ENCODE data around the gene TSR3. TPM values are rescaled to one million over a fixed set of nuclear protein-coding genes. Genes with fewer than 3 reads are reported as not detected.

The TSR3 gene
- total and polyA plus RNA-seq, 4 donors = 20.3 to 29.9 (median 28.9) TPM

DNA sequence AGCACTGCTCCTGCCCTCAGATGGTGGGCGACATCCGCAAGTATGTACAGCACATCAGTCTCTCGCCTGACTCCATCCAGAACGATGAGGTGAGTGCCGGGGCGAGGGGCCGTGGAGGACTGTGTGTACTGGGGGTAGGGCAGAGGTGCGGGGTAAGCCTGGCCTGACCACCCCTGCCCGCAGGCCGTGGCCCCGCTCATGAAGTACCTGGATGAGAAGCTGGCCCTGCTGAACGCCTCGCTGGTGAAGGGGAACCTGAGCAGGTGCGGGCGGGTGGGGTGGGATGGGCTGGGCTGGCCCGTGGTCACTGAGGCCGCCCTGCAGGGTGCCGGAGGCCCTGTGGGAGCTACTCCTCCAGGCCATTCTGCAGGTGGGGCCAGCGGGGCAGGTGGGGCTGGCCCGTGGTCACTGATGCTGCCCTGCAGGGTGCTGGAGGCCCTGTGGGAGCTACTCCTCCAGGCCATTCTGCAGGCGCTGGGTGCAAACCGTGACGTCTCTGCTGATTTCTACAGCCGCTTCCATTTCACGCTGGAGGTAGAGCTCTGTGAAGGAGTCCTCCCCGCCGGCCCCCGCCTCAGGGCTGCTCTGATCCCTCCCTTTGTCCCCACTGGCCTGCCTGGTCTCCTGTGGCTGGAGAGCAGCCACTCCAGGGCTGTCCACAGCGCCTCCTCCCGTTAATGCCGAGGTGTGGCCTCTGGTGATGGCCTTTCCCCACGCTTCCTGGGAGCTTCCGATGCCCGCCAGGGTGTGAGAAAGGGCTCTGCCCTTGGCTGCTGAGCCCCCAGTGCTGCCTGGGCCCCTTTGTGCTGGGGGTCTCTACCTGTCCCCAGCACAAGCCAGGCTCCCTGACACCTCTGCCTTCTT is 5.0 kb downstream of the TSR3 start:
- no peak overlapping the region for H3K27ac ChIP-seq (ENCODE audit: low read depth in 1 of 2, low read length in 2 of 2)
- no peak overlapping the region for H3K4me3 ChIP-seq (ENCODE audit: low read depth in 1 of 3, low read length in 3 of 3)
- no peak overlapping the region for H3K9ac ChIP-seq (ENCODE audit: low read depth in 1 of 2, low read length in 2 of 2)
- no peak for DNase-seq (ENCODE audit: low spot score)
- no peaks in the 10 kb centered on the region for H3K27me3 ChIP-seq (ENCODE audit: control insufficient read depth in 4 of 4, insufficient read depth in 4 of 4, low read length in 3 of 4)
- peaks cover 9 to 39% (median 28%) of the 10 kb centered on the region in 4 donors for H3K4me1 ChIP-seq (ENCODE audit: control insufficient read depth in 4 of 4, insufficient read depth in 4 of 4, low read length in 3 of 4)
- 83% methylated on average over 34 of the region's 34 CpGs for WGBS
- H3K9me3 ChIP-seq (ENCODE audit: control insufficient read depth in 4 of 4, low read length in 3 of 4) = no peaks in the 10 kb centered on the region
- no peak for TF ChIP-seq JUND (IDR thresholded peaks at IDR 0.05)
- TF ChIP-seq, protein P1, sequence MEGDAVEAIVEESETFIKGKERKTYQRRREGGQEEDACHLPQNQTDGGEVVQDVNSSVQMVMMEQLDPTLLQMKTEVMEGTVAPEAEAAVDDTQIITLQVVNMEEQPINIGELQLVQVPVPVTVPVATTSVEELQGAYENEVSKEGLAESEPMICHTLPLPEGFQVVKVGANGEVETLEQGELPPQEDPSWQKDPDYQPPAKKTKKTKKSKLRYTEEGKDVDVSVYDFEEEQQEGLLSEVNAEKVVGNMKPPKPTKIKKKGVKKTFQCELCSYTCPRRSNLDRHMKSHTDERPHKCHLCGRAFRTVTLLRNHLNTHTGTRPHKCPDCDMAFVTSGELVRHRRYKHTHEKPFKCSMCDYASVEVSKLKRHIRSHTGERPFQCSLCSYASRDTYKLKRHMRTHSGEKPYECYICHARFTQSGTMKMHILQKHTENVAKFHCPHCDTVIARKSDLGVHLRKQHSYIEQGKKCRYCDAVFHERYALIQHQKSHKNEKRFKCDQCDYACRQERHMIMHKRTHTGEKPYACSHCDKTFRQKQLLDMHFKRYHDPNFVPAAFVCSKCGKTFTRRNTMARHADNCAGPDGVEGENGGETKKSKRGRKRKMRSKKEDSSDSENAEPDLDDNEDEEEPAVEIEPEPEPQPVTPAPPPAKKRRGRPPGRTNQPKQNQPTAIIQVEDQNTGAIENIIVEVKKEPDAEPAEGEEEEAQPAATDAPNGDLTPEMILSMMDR (IDR thresholded peaks at IDR 0.05; ENCODE audit: low read depth, low read length, missing input control) = no peak
- TF ChIP-seq RAD21 (IDR thresholded peaks at IDR 0.05) = no peak
- TF ChIP-seq GABPA (IDR thresholded peaks at IDR 0.05 in 1 of 2, conservative IDR thresholded peaks at IDR 0.05 in 1 of 2) = no peak
- TF ChIP-seq, protein P2, sequence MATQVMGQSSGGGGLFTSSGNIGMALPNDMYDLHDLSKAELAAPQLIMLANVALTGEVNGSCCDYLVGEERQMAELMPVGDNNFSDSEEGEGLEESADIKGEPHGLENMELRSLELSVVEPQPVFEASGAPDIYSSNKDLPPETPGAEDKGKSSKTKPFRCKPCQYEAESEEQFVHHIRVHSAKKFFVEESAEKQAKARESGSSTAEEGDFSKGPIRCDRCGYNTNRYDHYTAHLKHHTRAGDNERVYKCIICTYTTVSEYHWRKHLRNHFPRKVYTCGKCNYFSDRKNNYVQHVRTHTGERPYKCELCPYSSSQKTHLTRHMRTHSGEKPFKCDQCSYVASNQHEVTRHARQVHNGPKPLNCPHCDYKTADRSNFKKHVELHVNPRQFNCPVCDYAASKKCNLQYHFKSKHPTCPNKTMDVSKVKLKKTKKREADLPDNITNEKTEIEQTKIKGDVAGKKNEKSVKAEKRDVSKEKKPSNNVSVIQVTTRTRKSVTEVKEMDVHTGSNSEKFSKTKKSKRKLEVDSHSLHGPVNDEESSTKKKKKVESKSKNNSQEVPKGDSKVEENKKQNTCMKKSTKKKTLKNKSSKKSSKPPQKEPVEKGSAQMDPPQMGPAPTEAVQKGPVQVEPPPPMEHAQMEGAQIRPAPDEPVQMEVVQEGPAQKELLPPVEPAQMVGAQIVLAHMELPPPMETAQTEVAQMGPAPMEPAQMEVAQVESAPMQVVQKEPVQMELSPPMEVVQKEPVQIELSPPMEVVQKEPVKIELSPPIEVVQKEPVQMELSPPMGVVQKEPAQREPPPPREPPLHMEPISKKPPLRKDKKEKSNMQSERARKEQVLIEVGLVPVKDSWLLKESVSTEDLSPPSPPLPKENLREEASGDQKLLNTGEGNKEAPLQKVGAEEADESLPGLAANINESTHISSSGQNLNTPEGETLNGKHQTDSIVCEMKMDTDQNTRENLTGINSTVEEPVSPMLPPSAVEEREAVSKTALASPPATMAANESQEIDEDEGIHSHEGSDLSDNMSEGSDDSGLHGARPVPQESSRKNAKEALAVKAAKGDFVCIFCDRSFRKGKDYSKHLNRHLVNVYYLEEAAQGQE (IDR thresholded peaks at IDR 0.05) = no peak
- no peak for TF ChIP-seq NR2F2 (IDR thresholded peaks at IDR 0.05)
- TF ChIP-seq, protein P3, sequence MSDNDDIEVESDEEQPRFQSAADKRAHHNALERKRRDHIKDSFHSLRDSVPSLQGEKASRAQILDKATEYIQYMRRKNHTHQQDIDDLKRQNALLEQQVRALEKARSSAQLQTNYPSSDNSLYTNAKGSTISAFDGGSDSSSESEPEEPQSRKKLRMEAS (IDR thresholded peaks at IDR 0.05) = no peak
- TF ChIP-seq YY1 (IDR thresholded peaks at IDR 0.05) = no peak
- no peak for TF ChIP-seq HNF4G (IDR thresholded peaks at IDR 0.05)
- TF ChIP-seq, protein P4, sequence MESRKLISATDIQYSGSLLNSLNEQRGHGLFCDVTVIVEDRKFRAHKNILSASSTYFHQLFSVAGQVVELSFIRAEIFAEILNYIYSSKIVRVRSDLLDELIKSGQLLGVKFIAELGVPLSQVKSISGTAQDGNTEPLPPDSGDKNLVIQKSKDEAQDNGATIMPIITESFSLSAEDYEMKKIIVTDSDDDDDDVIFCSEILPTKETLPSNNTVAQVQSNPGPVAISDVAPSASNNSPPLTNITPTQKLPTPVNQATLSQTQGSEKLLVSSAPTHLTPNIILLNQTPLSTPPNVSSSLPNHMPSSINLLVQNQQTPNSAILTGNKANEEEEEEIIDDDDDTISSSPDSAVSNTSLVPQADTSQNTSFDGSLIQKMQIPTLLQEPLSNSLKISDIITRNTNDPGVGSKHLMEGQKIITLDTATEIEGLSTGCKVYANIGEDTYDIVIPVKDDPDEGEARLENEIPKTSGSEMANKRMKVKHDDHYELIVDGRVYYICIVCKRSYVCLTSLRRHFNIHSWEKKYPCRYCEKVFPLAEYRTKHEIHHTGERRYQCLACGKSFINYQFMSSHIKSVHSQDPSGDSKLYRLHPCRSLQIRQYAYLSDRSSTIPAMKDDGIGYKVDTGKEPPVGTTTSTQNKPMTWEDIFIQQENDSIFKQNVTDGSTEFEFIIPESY (IDR thresholded peaks at IDR 0.05) = no peak
- TF ChIP-seq RXRA (IDR thresholded peaks at IDR 0.05) = no peak
- TF ChIP-seq SP1 (IDR thresholded peaks at IDR 0.05) = no peak
- no peak for TF ChIP-seq FOXA1 (IDR thresholded peaks at IDR 0.05)
- TF ChIP-seq TAF1 (conservative IDR thresholded peaks at IDR 0.05) = no peak
- no peak for TF ChIP-seq FOXA2 (IDR thresholded peaks at IDR 0.05)
- TF ChIP-seq, protein P5, sequence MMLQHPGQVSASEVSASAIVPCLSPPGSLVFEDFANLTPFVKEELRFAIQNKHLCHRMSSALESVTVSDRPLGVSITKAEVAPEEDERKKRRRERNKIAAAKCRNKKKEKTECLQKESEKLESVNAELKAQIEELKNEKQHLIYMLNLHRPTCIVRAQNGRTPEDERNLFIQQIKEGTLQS (IDR thresholded peaks at IDR 0.05) = no peak
- no peak for TF ChIP-seq EGR1 (IDR thresholded peaks at IDR 0.05; ENCODE audit: low read depth in 2 of 2)
- peaks cover 3 to 14% (median 6%) of the 10 kb centered on the region in 4 donors for H3K36me3 ChIP-seq (ENCODE audit: control insufficient read depth in 4 of 4, insufficient read depth in 3 of 4, low read depth in 1 of 4, low read length in 3 of 4)

Measured in liver (tissue), 9 donors.